Endothelial cell of umbilical vein (primary cell): ENCODE measurements around the gene APLN. TPM values are rescaled to one million over a fixed set of nuclear protein-coding genes. Genes with fewer than 3 reads are reported as not detected.

Experiments used
- BruUV-seq: library from RNA; stranded (reverse); fragments of 400-500 nt; replicated peaks from 2 replicates; lab custom pipeline; 2021; lab: Mats Ljungman, UMichigan
- CTCF ChIA-PET: fragments of 300-600, 350-600 bp; sonication (Branson Sonifier 250); formaldehyde crosslinking; loops from one replicate; lab custom pipeline; 2021; ENCODE audit warnings: antibody characterized with exemption, inconsistent platforms; lab: Charles Lee
- POLR2A ChIA-PET: fragments of 300-600, 350-600 bp; sonication (Branson Sonifier 250); formaldehyde crosslinking; loops from one replicate; lab custom pipeline; 2021; ENCODE audit warnings: antibody characterized with exemption, inconsistent platforms; lab: Charles Lee
- DNase-seq: peaks from one replicate; pipeline ENCODE4 v3.0.0-alpha.2; 2011; ENCODE audit warnings: low read depth, low spot score
- FAIRE-seq: peaks from 2 replicates; lab custom pipeline; 2011; peaks lifted over from hg19 to GRCh38; lab: Jason Lieb, UNC
- H2AFZ ChIP-seq: 2 replicates; pipeline ENCODE4 v1.6.0; 2012; ENCODE audit warnings: low read depth, low read length, control low read depth, inconsistent platforms
- H3K27ac ChIP-seq: 2 replicates; pipeline ENCODE4 v1.5.1; 2011; ENCODE audit warnings: low read depth, mild to moderate bottlenecking, control low read depth, low read length, moderate library complexity; ENCODE audit not compliant: insufficient read depth
- H3K27me3 ChIP-seq, 2 experiments: 2 replicates each; pipeline versions ENCODE4 v1.6.0 to v1.6.1; 2011; ENCODE audit warnings: low read length in 2 of 2, mixed read lengths in 1 of 2; ENCODE audit not compliant: control insufficient read depth in 2 of 2, insufficient read depth in 2 of 2
- H3K36me3 ChIP-seq, 2 experiments: 2 replicates in 1 of 2; 3 replicates in 1 of 2; pipeline ENCODE4 v1.5.1; 2011; ENCODE audit warnings: low read length in 2 of 2, mild to moderate bottlenecking in 1 of 2, moderate library complexity in 1 of 2; ENCODE audit not compliant: control insufficient read depth in 2 of 2, insufficient read depth in 2 of 2; ENCODE audit errors: extremely low read depth in 1 of 2
- H3K4me1 ChIP-seq: 3 replicates; pipeline ENCODE4 v1.5.1; 2011; ENCODE audit warnings: mild to moderate bottlenecking, low read length; ENCODE audit not compliant: control insufficient read depth, insufficient read depth; ENCODE audit errors: extremely low read depth
- H3K4me2 ChIP-seq: 2 replicates; pipeline ENCODE4 v1.6.1; 2011; ENCODE audit warnings: low read length, control low read depth, mixed read lengths; ENCODE audit not compliant: insufficient read depth
- H3K4me3 ChIP-seq, 3 experiments: fragments of 200-600 bp in 1 of 3; sonication (generic), shearing (Covaris generic) in 1 of 3; replicated peaks in 1 of 3; 2 replicates each; pipeline ENCODE4 v1.5.1; 2011 to 2016; ENCODE audit warnings: control low read depth in 3 of 3, low read length in 3 of 3, mild to moderate bottlenecking in 2 of 3, inconsistent platforms in 1 of 3, low read depth in 1 of 3, moderate library complexity in 1 of 3; ENCODE audit not compliant: insufficient read depth in 1 of 3
- H3K79me2 ChIP-seq: 2 replicates; pipeline ENCODE4 v1.6.0; 2012; ENCODE audit warnings: low read length, inconsistent platforms; ENCODE audit not compliant: control insufficient read depth, insufficient read depth
- H3K9ac ChIP-seq: replicated peaks from 2 replicates; pipeline ENCODE3; 2011; ENCODE audit warnings: low read length, control low read depth; ENCODE audit not compliant: insufficient read depth; ENCODE audit errors: extremely low read depth
- H3K9me1 ChIP-seq: replicated peaks from 3 replicates; pipeline ENCODE4 v1.6.0; 2011; ENCODE audit warnings: mild to moderate bottlenecking, low read length; ENCODE audit not compliant: control insufficient read depth, insufficient read depth; ENCODE audit errors: extremely low read depth
- H3K9me3 ChIP-seq: replicated peaks from 2 replicates; pipeline ENCODE4 v1.5.1; 2012; ENCODE audit warnings: low read length, inconsistent platforms; ENCODE audit not compliant: control insufficient read depth, insufficient read depth
- H4K20me1 ChIP-seq: replicated peaks from 2 replicates; pipeline ENCODE3; 2011; ENCODE audit warnings: mild to moderate bottlenecking, low read length; ENCODE audit not compliant: control insufficient read depth, insufficient read depth; ENCODE audit errors: extremely low read depth
- FOS ChIP-seq: IDR thresholded peaks from 2 replicates; pipeline ENCODE4 v1.6.1; 2011; ENCODE audit warnings: mild to moderate bottlenecking, low read length, moderate library complexity, borderline replicate concordance; ENCODE audit not compliant: insufficient read depth
- GATA2 ChIP-seq: IDR thresholded peaks from 2 replicates; pipeline ENCODE4 v1.7.0; 2011; ENCODE audit warnings: low read depth, mild to moderate bottlenecking, moderate library complexity, mixed read lengths, low read length; ENCODE audit not compliant: insufficient read length, insufficient read depth
- JUN ChIP-seq: IDR thresholded peaks from 2 replicates; pipeline ENCODE4 v1.6.1; 2011; ENCODE audit warnings: borderline replicate concordance, low read depth; ENCODE audit not compliant: insufficient read length, insufficient read depth
- POLR2AphosphoS5 ChIP-seq: IDR thresholded peaks from 2 replicates; pipeline ENCODE4 v1.6.1; 2012; ENCODE audit warnings: low read depth, mild to moderate bottlenecking, control low read depth, low read length, moderate library complexity; ENCODE audit not compliant: insufficient read depth
- dilution Hi-C: fragments of 300-500 bp; cut with MboI; formaldehyde crosslinking; loops from one replicate; pipeline ENCODE4 v1.15.0; 2019; ENCODE audit warnings: low sequenced_read_pairs; ENCODE audit not compliant: extremely low pct_ligation_motif_present
- intact Hi-C: fragments of 100-400 bp; cut with micrococcal nuclease; formaldehyde crosslinking; loops from one replicate; pipeline ENCODE4 v1.10.0; 2022
- polyA plus RNA-seq, 4 experiments: library from polyadenylated mRNA; depleted of rRNA in 3 of 4; stranded (reverse) in 3 of 4; unstranded in 1 of 4; fragments of >200 nt; gene quantifications; 2 replicates each; pipeline versions ENCODE4 v1.2.1 to v1.2.3, GENCODE V29; 2011 to 2012; ENCODE audit warnings: missing spikeins in 1 of 4
- total RNA-seq: library from RNA; stranded (reverse); gene quantifications from 2 replicates; pipeline ENCODE4 v1.2.3, GENCODE V29; 2021
- TF ChIP-seq, protein P1 (sequence below), 2 donors: IDR thresholded peaks; 1 replicate in 1 of 2; 2 replicates in 1 of 2; pipeline ENCODE4 v1.5.1; 2011; ENCODE audit warnings: low read length in 2 of 2, mild to moderate bottlenecking in 2 of 2, moderate library complexity in 2 of 2, control low read depth in 1 of 2, inconsistent platforms in 1 of 2, low read depth in 1 of 2; ENCODE audit not compliant: insufficient read depth in 1 of 2; ENCODE audit errors: extremely low read depth in 1 of 2

Gene APLN
- total and polyA plus RNA-seq, 2 donors (not counting 3 experiments of a cell fraction or from before 2014, with no cell fraction given), result 230 to 466 TPM

DNA sequence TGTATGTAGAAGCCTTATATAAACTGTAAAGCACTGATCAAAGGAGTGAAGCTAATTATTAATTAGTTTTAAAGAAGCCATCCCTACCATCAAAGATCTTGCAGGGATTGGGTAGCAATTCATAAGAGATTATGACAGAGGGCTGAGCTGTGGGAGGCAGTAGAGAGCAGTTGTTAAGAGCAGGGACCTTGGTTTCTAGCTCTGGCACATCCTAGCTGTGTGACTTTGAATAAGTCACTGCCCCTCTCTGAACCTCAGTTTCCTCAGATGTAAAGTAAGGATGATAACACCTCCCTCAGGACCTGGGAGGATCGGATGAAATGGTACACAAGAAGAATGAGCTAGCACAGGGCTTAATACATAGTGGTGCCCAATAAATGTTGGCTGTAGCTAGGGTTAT is 45.4 kb downstream of the APLN start:
- BruUV-seq, result no TSS peak
- H3K4me2 ChIP-seq, result no peak overlapping the region
- no peaks in the 10 kb centered on the region for H3K79me2 ChIP-seq
- no peak overlapping the region for H3K4me3 ChIP-seq
- no peaks in the 10 kb centered on the region for H3K9me3 ChIP-seq
- no peak overlapping the region for H3K9ac ChIP-seq
- H3K36me3 ChIP-seq, result no peaks in the 10 kb centered on the region
- DNase-seq, result no peak
- H2AFZ ChIP-seq, result no peak overlapping the region
- H3K27ac ChIP-seq, result no peak overlapping the region
- dilution Hi-C loops (no loop called here), intact Hi-C loops (loop anchor here (5.0 to 10.0 kb wide), 3 partner anchors 233 to 585 kb away; partner anchors contain the start of gene ZDHHC9)
- peaks cover 17% of the 10 kb centered on the region for H3K4me1 ChIP-seq
- no peak for TF ChIP-seq GATA2
- no peak for TF ChIP-seq FOS
- no peak for TF ChIP-seq JUN
- TF ChIP-seq, protein P1, sequence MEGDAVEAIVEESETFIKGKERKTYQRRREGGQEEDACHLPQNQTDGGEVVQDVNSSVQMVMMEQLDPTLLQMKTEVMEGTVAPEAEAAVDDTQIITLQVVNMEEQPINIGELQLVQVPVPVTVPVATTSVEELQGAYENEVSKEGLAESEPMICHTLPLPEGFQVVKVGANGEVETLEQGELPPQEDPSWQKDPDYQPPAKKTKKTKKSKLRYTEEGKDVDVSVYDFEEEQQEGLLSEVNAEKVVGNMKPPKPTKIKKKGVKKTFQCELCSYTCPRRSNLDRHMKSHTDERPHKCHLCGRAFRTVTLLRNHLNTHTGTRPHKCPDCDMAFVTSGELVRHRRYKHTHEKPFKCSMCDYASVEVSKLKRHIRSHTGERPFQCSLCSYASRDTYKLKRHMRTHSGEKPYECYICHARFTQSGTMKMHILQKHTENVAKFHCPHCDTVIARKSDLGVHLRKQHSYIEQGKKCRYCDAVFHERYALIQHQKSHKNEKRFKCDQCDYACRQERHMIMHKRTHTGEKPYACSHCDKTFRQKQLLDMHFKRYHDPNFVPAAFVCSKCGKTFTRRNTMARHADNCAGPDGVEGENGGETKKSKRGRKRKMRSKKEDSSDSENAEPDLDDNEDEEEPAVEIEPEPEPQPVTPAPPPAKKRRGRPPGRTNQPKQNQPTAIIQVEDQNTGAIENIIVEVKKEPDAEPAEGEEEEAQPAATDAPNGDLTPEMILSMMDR (IDR thresholded peaks at IDR 0.05; ENCODE audit: extremely low read depth in 1 of 2, insufficient read depth in 1 of 2, low read depth in 1 of 2, low read length in 2 of 2), result peak; percentile 10 to 14
- no peak for TF ChIP-seq POLR2AphosphoS5
- POLR2A ChIA-PET, result interaction anchor here (1.4 kb wide), 1 partner anchor 35 kb away, joined by 4 read pairs; no protein-coding TSS in a partner anchor
- no peaks in the 10 kb centered on the region for H3K9me1 ChIP-seq
- peak; percentile 75 for FAIRE-seq
- no peaks in the 10 kb centered on the region for H4K20me1 ChIP-seq
- no peaks in the 10 kb centered on the region for H3K27me3 ChIP-seq
- CTCF ChIA-PET, result interaction anchor here (0.7 to 4.4 kb wide), 15 partner anchors 10 to 452 kb away, joined by 3 to 58 read pairs (median 5); partner anchors contain the start of gene APLN
